Endothelial cell of umbilical vein (primary cell): ENCODE measurements around the gene MRPL2. TPM values are rescaled to one million over a fixed set of nuclear protein-coding genes. Genes with fewer than 3 reads are reported as not detected.

Source experiments
- BruUV-seq: library from RNA; stranded (reverse); fragments of 400-500 nt; replicated peaks from 2 replicates; lab custom pipeline; 2021; lab: Mats Ljungman, UMichigan
- CTCF ChIA-PET: fragments of 300-600, 350-600 bp; sonication (Branson Sonifier 250); formaldehyde crosslinking; loops from one replicate; lab custom pipeline; 2021; ENCODE audit warnings: antibody characterized with exemption, inconsistent platforms; lab: Charles Lee
- POLR2A ChIA-PET: fragments of 300-600, 350-600 bp; sonication (Branson Sonifier 250); formaldehyde crosslinking; loops from one replicate; lab custom pipeline; 2021; ENCODE audit warnings: antibody characterized with exemption, inconsistent platforms; lab: Charles Lee
- DNase-seq: peaks from one replicate; pipeline ENCODE4 v3.0.0-alpha.2; 2011; ENCODE audit warnings: low read depth, low spot score
- FAIRE-seq: peaks from 2 replicates; lab custom pipeline; 2011; peaks lifted over from hg19 to GRCh38; lab: Jason Lieb, UNC
- H2AFZ ChIP-seq: 2 replicates; pipeline ENCODE4 v1.6.0; 2012; ENCODE audit warnings: low read depth, low read length, control low read depth, inconsistent platforms
- H3K27ac ChIP-seq: 2 replicates; pipeline ENCODE4 v1.5.1; 2011; ENCODE audit warnings: low read depth, mild to moderate bottlenecking, control low read depth, low read length, moderate library complexity; ENCODE audit not compliant: insufficient read depth
- H3K27me3 ChIP-seq, 2 experiments: 2 replicates each; pipeline versions ENCODE4 v1.6.0 to v1.6.1; 2011; ENCODE audit warnings: low read length in 2 of 2, mixed read lengths in 1 of 2; ENCODE audit not compliant: control insufficient read depth in 2 of 2, insufficient read depth in 2 of 2
- H3K36me3 ChIP-seq, 2 experiments: 2 replicates in 1 of 2; 3 replicates in 1 of 2; pipeline ENCODE4 v1.5.1; 2011; ENCODE audit warnings: low read length in 2 of 2, mild to moderate bottlenecking in 1 of 2, moderate library complexity in 1 of 2; ENCODE audit not compliant: control insufficient read depth in 2 of 2, insufficient read depth in 2 of 2; ENCODE audit errors: extremely low read depth in 1 of 2
- H3K4me1 ChIP-seq: 3 replicates; pipeline ENCODE4 v1.5.1; 2011; ENCODE audit warnings: mild to moderate bottlenecking, low read length; ENCODE audit not compliant: control insufficient read depth, insufficient read depth; ENCODE audit errors: extremely low read depth
- H3K4me2 ChIP-seq: 2 replicates; pipeline ENCODE4 v1.6.1; 2011; ENCODE audit warnings: low read length, control low read depth, mixed read lengths; ENCODE audit not compliant: insufficient read depth
- H3K4me3 ChIP-seq, 3 experiments: fragments of 200-600 bp in 1 of 3; sonication (generic), shearing (Covaris generic) in 1 of 3; replicated peaks in 1 of 3; 2 replicates each; pipeline ENCODE4 v1.5.1; 2011 to 2016; ENCODE audit warnings: control low read depth in 3 of 3, low read length in 3 of 3, mild to moderate bottlenecking in 2 of 3, inconsistent platforms in 1 of 3, low read depth in 1 of 3, moderate library complexity in 1 of 3; ENCODE audit not compliant: insufficient read depth in 1 of 3
- H3K79me2 ChIP-seq: 2 replicates; pipeline ENCODE4 v1.6.0; 2012; ENCODE audit warnings: low read length, inconsistent platforms; ENCODE audit not compliant: control insufficient read depth, insufficient read depth
- H3K9ac ChIP-seq: replicated peaks from 2 replicates; pipeline ENCODE3; 2011; ENCODE audit warnings: low read length, control low read depth; ENCODE audit not compliant: insufficient read depth; ENCODE audit errors: extremely low read depth
- H3K9me1 ChIP-seq: replicated peaks from 3 replicates; pipeline ENCODE4 v1.6.0; 2011; ENCODE audit warnings: mild to moderate bottlenecking, low read length; ENCODE audit not compliant: control insufficient read depth, insufficient read depth; ENCODE audit errors: extremely low read depth
- H3K9me3 ChIP-seq: replicated peaks from 2 replicates; pipeline ENCODE4 v1.5.1; 2012; ENCODE audit warnings: low read length, inconsistent platforms; ENCODE audit not compliant: control insufficient read depth, insufficient read depth
- H4K20me1 ChIP-seq: replicated peaks from 2 replicates; pipeline ENCODE3; 2011; ENCODE audit warnings: mild to moderate bottlenecking, low read length; ENCODE audit not compliant: control insufficient read depth, insufficient read depth; ENCODE audit errors: extremely low read depth
- CTCF ChIP-seq, 2 donors: IDR thresholded peaks; 1 replicate in 1 of 2; 2 replicates in 1 of 2; pipeline ENCODE4 v1.5.1; 2011; ENCODE audit warnings: low read length in 2 of 2, mild to moderate bottlenecking in 2 of 2, moderate library complexity in 2 of 2, control low read depth in 1 of 2, inconsistent platforms in 1 of 2, low read depth in 1 of 2; ENCODE audit not compliant: insufficient read depth in 1 of 2; ENCODE audit errors: extremely low read depth in 1 of 2
- EZH2 ChIP-seq: IDR thresholded peaks from 2 replicates; pipeline ENCODE4 v1.6.1; 2012; ENCODE audit warnings: borderline replicate concordance, low read depth, mild to moderate bottlenecking, moderate library complexity, low read length, inconsistent platforms; ENCODE audit not compliant: severe bottlenecking
- FOS ChIP-seq: IDR thresholded peaks from 2 replicates; pipeline ENCODE4 v1.6.1; 2011; ENCODE audit warnings: mild to moderate bottlenecking, low read length, moderate library complexity, borderline replicate concordance; ENCODE audit not compliant: insufficient read depth
- GATA2 ChIP-seq: IDR thresholded peaks from 2 replicates; pipeline ENCODE4 v1.7.0; 2011; ENCODE audit warnings: low read depth, mild to moderate bottlenecking, moderate library complexity, mixed read lengths, low read length; ENCODE audit not compliant: insufficient read length, insufficient read depth
- JUN ChIP-seq: IDR thresholded peaks from 2 replicates; pipeline ENCODE4 v1.6.1; 2011; ENCODE audit warnings: borderline replicate concordance, low read depth; ENCODE audit not compliant: insufficient read length, insufficient read depth
- MAX ChIP-seq: IDR thresholded peaks from 2 replicates; pipeline ENCODE4 v1.6.1; 2011; ENCODE audit not compliant: insufficient read depth, insufficient read length
- MYC ChIP-seq: IDR thresholded peaks from one replicate; pipeline ENCODE4 v1.6.1; 2011; ENCODE audit warnings: mild to moderate bottlenecking, low read depth, low read length
- POLR2A ChIP-seq: IDR thresholded peaks from 2 replicates; pipeline ENCODE4 v1.6.1; 2012; ENCODE audit warnings: low read depth, mild to moderate bottlenecking, control low read depth, low read length
- POLR2AphosphoS5 ChIP-seq: IDR thresholded peaks from 2 replicates; pipeline ENCODE4 v1.6.1; 2012; ENCODE audit warnings: low read depth, mild to moderate bottlenecking, control low read depth, low read length, moderate library complexity; ENCODE audit not compliant: insufficient read depth
- dilution Hi-C: fragments of 300-500 bp; cut with MboI; formaldehyde crosslinking; loops from one replicate; pipeline ENCODE4 v1.15.0; 2019; ENCODE audit warnings: low sequenced_read_pairs; ENCODE audit not compliant: extremely low pct_ligation_motif_present
- intact Hi-C: fragments of 100-400 bp; cut with micrococcal nuclease; formaldehyde crosslinking; loops from one replicate; pipeline ENCODE4 v1.10.0; 2022
- polyA plus RNA-seq, 4 experiments: library from polyadenylated mRNA; depleted of rRNA in 3 of 4; stranded (reverse) in 3 of 4; unstranded in 1 of 4; fragments of >200 nt; gene quantifications; 2 replicates each; pipeline versions ENCODE4 v1.2.1 to v1.2.3, GENCODE V29; 2011 to 2012; ENCODE audit warnings: missing spikeins in 1 of 4
- total RNA-seq: library from RNA; stranded (reverse); gene quantifications from 2 replicates; pipeline ENCODE4 v1.2.3, GENCODE V29; 2021

Gene MRPL2
- total and polyA plus RNA-seq, 2 donors (not counting 3 experiments of a cell fraction or from before 2014, with no cell fraction given), result 37.6 to 63.6 TPM

- H3K4me1 ChIP-seq, result peaks cover 14% of the 10 kb centered on the region
- no peaks in the 10 kb centered on the region for H3K27me3 ChIP-seq
- no peaks in the 10 kb centered on the region for H3K36me3 ChIP-seq
- H3K4me3 ChIP-seq, result no peak overlapping the region
- no peak for TF ChIP-seq MYC
- DNase-seq (peak; percentile 35), FAIRE-seq (no peak)
- dilution Hi-C loops, result no loop called here
- H2AFZ ChIP-seq, result no peak overlapping the region
- POLR2A ChIA-PET, result no interaction called here
- no peaks in the 10 kb centered on the region for H4K20me1 ChIP-seq
- CTCF ChIA-PET, result interaction anchor here (1.1 to 1.2 kb wide), 2 partner anchors 32 to 43 kb away, joined by 3 to 4 read pairs; no protein-coding TSS in a partner anchor
- H3K27ac ChIP-seq, result no peak overlapping the region
- H3K79me2 ChIP-seq, result no peaks in the 10 kb centered on the region
- no peak overlapping the region for H3K9ac ChIP-seq
- no peaks in the 10 kb centered on the region for H3K9me1 ChIP-seq
- H3K9me3 ChIP-seq, result no peaks in the 10 kb centered on the region
- no peak overlapping the region for H3K4me2 ChIP-seq
- intact Hi-C loops, result no loop called here
- no TSS peak for BruUV-seq
Measured at GRCh38 chr6:43096451-43097097, 37.3 kb upstream of the MRPL2 start.

DNA sequence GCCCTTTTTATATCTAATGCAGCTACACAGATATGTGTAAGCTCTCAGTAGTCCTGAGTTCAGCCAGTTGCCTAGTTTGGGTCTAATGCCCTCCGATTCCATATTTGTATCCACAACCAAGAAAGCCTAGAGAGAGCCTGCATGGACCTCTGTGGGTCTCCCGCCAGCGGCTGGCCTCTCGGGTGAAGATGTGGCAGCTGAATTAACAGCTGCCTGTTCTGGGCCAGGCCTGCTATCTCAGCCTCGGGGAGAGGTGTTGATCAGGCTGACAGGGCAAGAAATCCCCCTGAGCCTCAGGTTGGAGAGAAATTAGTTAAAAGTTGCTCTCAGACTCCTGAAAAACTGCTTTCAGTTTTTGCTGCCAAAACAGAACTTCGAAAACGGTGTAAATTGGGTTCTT lies 36.7 kb upstream of the MRPL2 start:
- BruUV-seq, result no TSS peak
- H3K9me3 ChIP-seq, result no peaks in the 10 kb centered on the region
- dilution Hi-C loops (no loop called here), intact Hi-C loops (no loop called here)
- CTCF ChIA-PET, result interaction anchor here (0.6 to 1.2 kb wide), 2 partner anchors 43 to 67 kb away, joined by 3 to 4 read pairs; no protein-coding TSS in a partner anchor
- no peak overlapping the region for H3K4me3 ChIP-seq
- H3K27me3 ChIP-seq, result no peaks in the 10 kb centered on the region
- peaks cover 17% of the 10 kb centered on the region for H3K4me1 ChIP-seq
- no peak overlapping the region for H3K9ac ChIP-seq
- H2AFZ ChIP-seq, result no peak overlapping the region
- POLR2A ChIA-PET, result no interaction called here
- FAIRE-seq (no peak), DNase-seq (no peak)
- no peaks in the 10 kb centered on the region for H4K20me1 ChIP-seq
- no peak for TF ChIP-seq EZH2
- TF ChIP-seq CTCF (IDR thresholded peaks at IDR 0.05; ENCODE audit: extremely low read depth in 1 of 2, insufficient read depth in 1 of 2, low read depth in 1 of 2, low read length in 2 of 2), result no peak
- no peak for TF ChIP-seq MYC
- no peak for TF ChIP-seq FOS
- TF ChIP-seq GATA2, result no peak
- no peak for TF ChIP-seq POLR2AphosphoS5
- no peak for TF ChIP-seq MAX
- TF ChIP-seq JUN, result no peak
- no peak for TF ChIP-seq POLR2A
- no peak overlapping the region for H3K27ac ChIP-seq
- H3K9me1 ChIP-seq, result no peaks in the 10 kb centered on the region
- no peak overlapping the region for H3K4me2 ChIP-seq
- H3K79me2 ChIP-seq, result no peaks in the 10 kb centered on the region
- no peaks in the 10 kb centered on the region for H3K36me3 ChIP-seq
